Kidney (tissue), 14 donors: Measurements from ENCODE around the gene LMCD1. TPM values are rescaled to one million over a fixed set of nuclear protein-coding genes. Genes with fewer than 3 reads are reported as not detected.
A peak's percentile ranks its signal among the peaks of the same experiment; 100 is the strongest.

ENCODE experiments used
- DNase-seq, 5 donors: peaks; one replicate each; pipeline ENCODE4 v3.0.0-alpha.2; 2013 to 2020
- FAIRE-seq: peaks from 2 replicates; lab custom pipeline; 2012; peaks lifted over from hg19 to GRCh38; lab: Jason Lieb, UNC
- H3K27ac ChIP-seq, 2 donors: one replicate each; pipeline ENCODE4 v1.7.0; 2013; ENCODE audit warnings: low read depth in 2 of 2, low read length in 2 of 2, inconsistent platforms in 1 of 2
- H3K27me3 ChIP-seq: one replicate; pipeline ENCODE4 v1.7.1; 2013; ENCODE audit warnings: low read length, inconsistent platforms; ENCODE audit not compliant: control insufficient read depth, insufficient read depth
- H3K36me3 ChIP-seq, 3 donors: one replicate each; pipeline versions ENCODE4 v1.7.0 to v1.7.1; 2013; ENCODE audit warnings: low read length in 3 of 3, control low read depth in 1 of 3, inconsistent platforms in 1 of 3; ENCODE audit not compliant: insufficient read depth in 3 of 3, control insufficient read depth in 2 of 3
- H3K4me1 ChIP-seq, 3 donors: one replicate each; pipeline versions ENCODE4 v1.7.0 to v1.7.1; 2013; ENCODE audit warnings: low read length in 3 of 3, inconsistent platforms in 1 of 3, low read depth in 1 of 3; ENCODE audit not compliant: control insufficient read depth in 2 of 3, insufficient read depth in 2 of 3
- H3K4me3 ChIP-seq, 3 donors: one replicate each; pipeline versions ENCODE4 v1.7.0 to v1.8.1; 2013; ENCODE audit warnings: low read length in 3 of 3, control low read depth in 1 of 3, inconsistent platforms in 1 of 3
- H3K9ac ChIP-seq, 3 donors: one replicate each; pipeline versions ENCODE4 v1.7.0 to v1.7.1; 2013; ENCODE audit warnings: low read length in 3 of 3, control low read depth in 1 of 3, inconsistent platforms in 1 of 3
- H3K9me3 ChIP-seq, 3 donors: one replicate each; pipeline versions ENCODE4 v1.7.0 to v1.7.1; 2013; ENCODE audit warnings: low read length in 3 of 3, control low read depth in 1 of 3, inconsistent platforms in 1 of 3; ENCODE audit not compliant: control insufficient read depth in 2 of 3, insufficient read depth in 1 of 3
- CTCF ChIP-seq: IDR thresholded peaks from 3 replicates; pipeline ENCODE4 v1.5.1; 2012; ENCODE audit warnings: mild to moderate bottlenecking, moderate library complexity, borderline replicate concordance; ENCODE audit not compliant: insufficient read depth; ENCODE audit errors: extremely low read depth
- intact Hi-C: fragments of 100-400 bp; cut with DNase I; formaldehyde crosslinking; loops from one replicate; pipeline ENCODE4 v1.11.1; 2022
- polyA plus RNA-seq: library from polyadenylated mRNA; stranded (reverse); fragments of 350-450 nt; fragmentation: Illumina TruSeq; extraction: RNeasy Lipid Tissue Mini Kit (QIAGEN cat#74804); gene quantifications from one replicate; pipeline ENCODE4 v1.2.3, GENCODE V29; 2014; ENCODE audit warnings: low read depth, low replicate concordance; ENCODE audit not compliant: insufficient read depth
- total RNA-seq: library from RNA; stranded (reverse); fragmentation: NEBNext Ultra II Directional; extraction: Animal tissue kit (Norgen Biotek cat#: 25700); gene quantifications from one replicate; pipeline ENCODE4 v1.2.1, GENCODE V29; 2021
- donor health status: control.
- donor health status: control.
- donor health status: control.
- donor health status: control.
- donor health status: control.
- donor health status: DM: yes; HTN: yes; CAD: no.
- donor health status: Normal renal cell carcinoma (clear cell type).

LMCD1 gene
- total and polyA plus RNA-seq, 2 donors from 2014 or later, result 24.3 to 65.4 TPM

GRCh38 chr3:8607234-8608040 lies 105.8 kb downstream of the LMCD1 start:
- no peaks in the 10 kb centered on the region for H3K36me3 ChIP-seq
- H3K27ac ChIP-seq, result no peak overlapping the region
- no peak overlapping the region for H3K4me3 ChIP-seq
- no peaks in the 10 kb centered on the region for H3K4me1 ChIP-seq
- no peaks in the 10 kb centered on the region for H3K9me3 ChIP-seq
- FAIRE-seq, result no peak
- intact Hi-C loops, result loop anchor here (10.0 kb wide), 1 partner anchor 183 kb away; no protein-coding TSS in a partner anchor
- no peak overlapping the region for H3K9ac ChIP-seq
- H3K27me3 ChIP-seq, result no peaks in the 10 kb centered on the region
- peak; percentile 71 to 88 (median 71) for DNase-seq
- TF ChIP-seq CTCF, result peak; percentile 59

DNA sequence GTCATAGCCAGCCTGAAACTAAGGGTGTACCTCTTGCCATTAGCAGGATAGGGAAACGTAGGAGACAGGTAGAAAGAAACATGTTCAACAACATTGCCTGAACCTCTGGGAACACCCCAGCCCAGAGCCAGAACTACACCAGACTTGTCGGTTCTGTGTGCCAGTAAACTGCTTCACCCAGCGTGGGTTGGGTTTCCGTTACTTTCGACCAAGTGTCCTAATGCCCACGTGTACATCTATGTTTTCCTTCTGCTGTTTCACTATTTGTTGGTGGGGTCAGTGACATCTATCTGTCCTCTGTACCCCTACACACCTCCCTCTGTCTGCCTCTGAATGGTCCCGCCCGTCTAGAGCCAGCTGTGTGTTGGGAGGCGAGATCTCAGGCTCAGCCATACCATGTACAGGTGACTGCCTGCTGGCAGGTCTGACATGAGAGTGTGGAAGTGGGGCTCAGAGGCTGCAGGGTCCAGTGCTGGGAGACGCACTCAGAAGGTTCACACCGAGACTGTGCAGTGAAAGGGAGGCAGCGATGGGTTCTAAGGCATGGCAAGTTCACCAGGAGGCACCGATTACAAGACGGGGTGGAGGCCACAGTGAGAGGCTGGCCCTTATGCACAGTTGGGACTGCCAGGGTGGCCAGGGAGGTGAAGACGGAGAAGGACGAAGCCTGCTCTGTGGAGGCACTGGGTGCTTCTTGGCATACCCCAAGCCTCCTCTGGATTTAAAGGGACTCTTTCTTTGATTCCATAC lies 106.6 kb downstream of the LMCD1 start:
- TF ChIP-seq CTCF, result no peak
- Histone ChIP-seq H3K4me1 (no peaks in the 10 kb centered on the region), H3K36me3 (no peaks in the 10 kb centered on the region), H3K4me3 (no peak overlapping the region), H3K27ac (no peak overlapping the region), H3K9ac (no peak overlapping the region), H3K9me3 (no peaks in the 10 kb centered on the region), H3K27me3 (no peaks in the 10 kb centered on the region)
- DNase-seq (peak in 1 of 5 donors; percentile 49), FAIRE-seq (no peak)
- intact Hi-C loops, result loop anchor here (10.0 kb wide), 1 partner anchor 183 kb away; no protein-coding TSS in a partner anchor

DNA sequence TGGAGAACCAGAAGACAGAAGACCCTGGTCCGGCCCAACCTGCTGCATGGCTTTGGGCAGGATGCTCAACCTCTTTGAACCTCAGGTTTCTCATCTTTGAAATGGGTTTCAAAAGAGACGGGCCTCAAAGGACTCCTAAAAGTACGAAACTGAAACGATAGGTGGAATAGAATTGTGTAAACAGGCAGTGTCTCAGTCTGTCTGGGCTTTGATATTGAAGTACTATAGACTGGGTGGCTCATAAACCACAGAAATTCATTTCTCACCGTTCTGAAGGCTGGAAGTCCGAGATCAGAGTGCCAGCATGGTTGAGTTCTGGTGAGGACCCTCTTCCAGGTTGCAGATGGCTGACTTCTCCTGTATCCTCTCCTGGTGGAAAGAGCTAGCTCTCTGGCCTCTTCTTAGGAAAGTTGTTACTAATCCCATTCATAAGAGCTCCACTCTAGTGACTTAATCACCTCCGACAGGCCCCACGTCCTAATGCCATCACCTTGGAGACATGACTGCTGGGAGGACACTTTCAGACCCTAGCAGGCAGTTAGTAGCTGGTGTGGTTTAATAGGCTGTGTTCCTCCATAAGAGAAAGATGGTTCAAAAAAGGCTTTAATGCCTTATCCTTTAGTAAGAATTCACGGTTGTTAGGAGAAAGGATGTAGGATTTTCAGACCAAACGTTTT lies 107.3 kb downstream of the LMCD1 start:
- Histone ChIP-seq H3K4me3 (no peak overlapping the region), H3K36me3 (no peaks in the 10 kb centered on the region), H3K27ac (no peak overlapping the region), H3K27me3 (no peaks in the 10 kb centered on the region), H3K4me1 (no peaks in the 10 kb centered on the region), H3K9ac (no peak overlapping the region), H3K9me3 (no peaks in the 10 kb centered on the region)
- FAIRE-seq (no peak), DNase-seq (no peak)
- intact Hi-C loops, result loop anchor here (10.0 kb wide), 1 partner anchor 184 kb away; no protein-coding TSS in a partner anchor
- no peak for TF ChIP-seq CTCF
